Measurements from ENCODE around the gene ADO. TPM values are rescaled to one million over a fixed set of nuclear protein-coding genes. Genes with fewer than 3 reads are reported as not detected.

ADO gene
- total and polyA plus RNA-seq, 9 of the 15 experiments (the other 6 are each of a cell fraction or from before 2014, with no cell fraction given), result 3.0 to 20.0 (median 16.1) TPM

DNA sequence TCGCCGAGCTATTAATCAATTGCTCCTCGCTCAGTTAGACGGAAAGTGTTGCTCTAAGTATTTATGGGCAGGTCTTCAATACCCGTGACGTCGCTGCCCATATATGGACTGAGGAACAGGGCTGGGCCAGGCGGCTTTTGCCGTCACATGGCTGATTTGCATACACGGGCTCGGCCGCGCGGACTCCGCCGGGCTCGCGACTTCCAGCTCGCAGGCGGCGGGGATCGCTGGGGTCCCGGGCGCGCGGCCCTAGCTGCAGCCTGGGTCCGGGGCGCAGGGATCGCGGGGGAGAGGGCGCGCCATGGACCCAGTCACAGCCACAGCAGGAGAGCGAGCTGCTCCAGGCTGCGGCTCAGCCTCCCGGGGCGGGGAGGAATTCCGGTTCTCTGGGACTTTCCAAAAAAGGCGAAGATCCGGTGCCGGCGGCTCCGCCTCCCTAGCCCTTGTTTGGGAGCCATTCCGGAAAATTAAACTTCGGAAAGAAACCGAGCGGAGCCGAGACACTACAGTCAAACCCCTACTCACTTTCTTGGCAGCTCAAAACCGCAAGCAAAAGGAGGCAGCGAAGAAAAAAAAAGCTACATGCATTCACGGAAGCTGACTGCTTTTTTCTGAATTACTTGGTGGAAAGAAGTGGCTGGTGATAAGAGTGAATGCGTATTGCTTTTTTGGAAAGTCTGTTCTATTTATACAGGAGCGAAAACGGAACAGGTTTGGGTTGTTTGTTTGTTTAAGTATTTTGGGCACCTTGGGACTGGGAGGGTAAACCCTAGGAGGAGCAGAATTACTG is 12.0 kb downstream of the ADO start, which contains the start of gene EGR2 (continued):
- TF ChIP-seq DIDO1 (tag; IDR thresholded peaks at IDR 0.05; ENCODE audit: low read depth) (no peak), POU5F1 (IDR thresholded peaks at IDR 0.05; ENCODE audit: borderline replicate concordance, low read depth, low read length, partially characterized antibody) (no peak), ZNF639 (CRISPR knock-in tag; conservative IDR thresholded peaks at IDR 0.05 in 1 of 2, IDR thresholded peaks at IDR 0.05 in 1 of 2) (no peak), KLF6 (CRISPR knock-in tag; IDR thresholded peaks at IDR 0.05; ENCODE audit: borderline replicate concordance) (no peak), SMC3 (conservative IDR thresholded peaks at IDR 0.05; ENCODE audit: insufficient read depth, low read depth, low read length) (no peak), MBD2 (IDR thresholded peaks at IDR 0.05; ENCODE audit: borderline replicate concordance, low read depth) (no peak), ZNF717 (CRISPR knock-in tag; IDR thresholded peaks at IDR 0.05) (no peak), ATF1 (CRISPR knock-in tag; IDR thresholded peaks at IDR 0.05) (no peak), ATF1 (tag; IDR thresholded peaks at IDR 0.05) (peak; percentile 94), LCOR (CRISPR knock-in tag; IDR thresholded peaks at IDR 0.05) (no peak), BRF2 (IDR thresholded peaks at IDR 0.05; ENCODE audit: borderline replicate concordance, insufficient read depth, insufficient read length) (no peak), ZNF23 (CRISPR knock-in tag; IDR thresholded peaks at IDR 0.05) (no peak), KLF10 (CRISPR knock-in tag; IDR thresholded peaks at IDR 0.05) (no peak), CREB1 (IDR thresholded peaks at IDR 0.05) (peak; percentile 84), CREB1 (CRISPR knock-in tag; IDR thresholded peaks at IDR 0.05) (peak; percentile 49; the same call in 1 of the 2 replicates), RFX1 (IDR thresholded peaks at IDR 0.05) (no peak), CBX5 (IDR thresholded peaks at IDR 0.05; ENCODE audit: borderline replicate concordance, low read depth) (no peak), NCOR1 (IDR thresholded peaks at IDR 0.05) (no peak)
- TF ChIP-seq, protein P1, sequence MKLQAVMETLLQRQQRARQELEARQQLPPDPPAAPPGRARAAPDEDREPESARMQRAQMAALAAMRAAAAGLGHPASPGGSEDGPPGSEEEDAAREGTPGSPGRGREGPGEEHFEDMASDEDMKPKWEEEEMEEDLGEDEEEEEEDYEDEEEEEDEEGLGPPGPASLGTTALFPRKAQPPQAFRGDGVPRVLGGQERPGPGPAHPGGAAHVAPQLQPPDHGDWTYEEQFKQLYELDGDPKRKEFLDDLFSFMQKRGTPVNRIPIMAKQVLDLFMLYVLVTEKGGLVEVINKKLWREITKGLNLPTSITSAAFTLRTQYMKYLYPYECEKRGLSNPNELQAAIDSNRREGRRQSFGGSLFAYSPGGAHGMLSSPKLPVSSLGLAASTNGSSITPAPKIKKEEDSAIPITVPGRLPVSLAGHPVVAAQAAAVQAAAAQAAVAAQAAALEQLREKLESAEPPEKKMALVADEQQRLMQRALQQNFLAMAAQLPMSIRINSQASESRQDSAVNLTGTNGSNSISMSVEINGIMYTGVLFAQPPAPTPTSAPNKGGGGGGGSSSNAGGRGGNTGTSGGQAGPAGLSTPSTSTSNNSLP (IDR thresholded peaks at IDR 0.05; ENCODE audit: borderline replicate concordance, low read depth, low read length), result no peak
- TF ChIP-seq, protein P2, sequence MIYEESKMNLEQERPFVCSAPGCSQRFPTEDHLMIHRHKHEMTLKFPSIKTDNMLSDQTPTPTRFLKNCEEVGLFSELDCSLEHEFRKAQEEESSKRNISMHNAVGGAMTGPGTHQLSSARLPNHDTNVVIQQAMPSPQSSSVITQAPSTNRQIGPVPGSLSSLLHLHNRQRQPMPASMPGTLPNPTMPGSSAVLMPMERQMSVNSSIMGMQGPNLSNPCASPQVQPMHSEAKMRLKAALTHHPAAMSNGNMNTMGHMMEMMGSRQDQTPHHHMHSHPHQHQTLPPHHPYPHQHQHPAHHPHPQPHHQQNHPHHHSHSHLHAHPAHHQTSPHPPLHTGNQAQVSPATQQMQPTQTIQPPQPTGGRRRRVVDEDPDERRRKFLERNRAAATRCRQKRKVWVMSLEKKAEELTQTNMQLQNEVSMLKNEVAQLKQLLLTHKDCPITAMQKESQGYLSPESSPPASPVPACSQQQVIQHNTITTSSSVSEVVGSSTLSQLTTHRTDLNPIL (CRISPR knock-in tag; IDR thresholded peaks at IDR 0.05), result no peak

Data from K562 (cell line).